PC-3 (cell line): ENCODE results near the gene PGC.

Experiments used
- EZH2 ChIP-seq: fragments of 300-600 bp; sonication (generic); IDR thresholded peaks from one replicate; pipeline ENCODE4 v1.6.1; 2017; ENCODE audit warnings: antibody characterized with exemption, mild to moderate bottlenecking, low read length; ENCODE audit not compliant: unreplicated experiment
- TF ChIP-seq, protein P1 (sequence below): fragments of 300-600 bp; sonication (generic); conservative IDR thresholded peaks from 2 replicates; pipeline ENCODE4 v1.5.1; 2017; ENCODE audit warnings: antibody characterized with exemption, low read depth, mild to moderate bottlenecking, low read length

DNA sequence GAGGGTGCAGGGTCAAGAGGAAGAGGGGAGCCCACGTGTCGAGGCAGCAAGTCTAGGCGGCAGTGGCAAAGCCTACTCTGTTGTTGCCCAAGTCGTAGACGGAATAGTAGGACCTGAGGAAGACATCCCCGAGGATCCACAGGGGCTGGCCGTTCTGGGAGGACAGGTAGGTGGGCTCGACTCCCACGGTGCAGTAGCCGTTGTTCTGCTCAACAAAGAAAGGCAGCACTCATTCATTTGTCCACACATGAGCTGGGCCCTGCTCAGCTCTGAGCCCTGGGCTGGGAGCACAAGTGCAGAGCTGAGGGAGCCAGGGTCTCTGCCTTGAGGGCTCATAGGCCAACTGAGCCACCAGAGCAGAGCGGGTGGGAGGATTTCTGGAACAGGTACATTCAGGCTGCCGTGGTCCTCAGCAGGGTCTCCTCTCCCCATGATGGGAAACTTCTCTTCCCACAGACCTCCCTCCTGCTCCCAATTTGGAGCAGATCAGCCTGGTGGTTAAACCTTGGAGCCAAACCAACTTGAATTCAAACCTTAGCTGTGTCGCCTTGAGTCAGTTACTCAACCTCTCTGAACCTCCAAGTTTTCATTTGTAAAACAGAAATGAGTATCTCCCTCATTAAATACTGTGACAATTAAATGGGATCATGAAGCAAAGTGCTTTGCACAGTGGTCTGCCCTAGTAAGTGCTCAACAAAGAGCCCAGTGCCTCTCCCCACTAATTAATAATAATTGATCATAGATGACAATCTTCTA lies 10.2 kb downstream of the PGC start:
- TF ChIP-seq, protein P1, sequence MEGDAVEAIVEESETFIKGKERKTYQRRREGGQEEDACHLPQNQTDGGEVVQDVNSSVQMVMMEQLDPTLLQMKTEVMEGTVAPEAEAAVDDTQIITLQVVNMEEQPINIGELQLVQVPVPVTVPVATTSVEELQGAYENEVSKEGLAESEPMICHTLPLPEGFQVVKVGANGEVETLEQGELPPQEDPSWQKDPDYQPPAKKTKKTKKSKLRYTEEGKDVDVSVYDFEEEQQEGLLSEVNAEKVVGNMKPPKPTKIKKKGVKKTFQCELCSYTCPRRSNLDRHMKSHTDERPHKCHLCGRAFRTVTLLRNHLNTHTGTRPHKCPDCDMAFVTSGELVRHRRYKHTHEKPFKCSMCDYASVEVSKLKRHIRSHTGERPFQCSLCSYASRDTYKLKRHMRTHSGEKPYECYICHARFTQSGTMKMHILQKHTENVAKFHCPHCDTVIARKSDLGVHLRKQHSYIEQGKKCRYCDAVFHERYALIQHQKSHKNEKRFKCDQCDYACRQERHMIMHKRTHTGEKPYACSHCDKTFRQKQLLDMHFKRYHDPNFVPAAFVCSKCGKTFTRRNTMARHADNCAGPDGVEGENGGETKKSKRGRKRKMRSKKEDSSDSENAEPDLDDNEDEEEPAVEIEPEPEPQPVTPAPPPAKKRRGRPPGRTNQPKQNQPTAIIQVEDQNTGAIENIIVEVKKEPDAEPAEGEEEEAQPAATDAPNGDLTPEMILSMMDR, result no peak
- TF ChIP-seq EZH2, result no peak
